ENCODE data around the gene TMEM26.

The TMEM26 gene

GRCh38 chr10:61460835-61461234 lies 7.7 kb upstream of the TMEM26 start:
- no peak for DNase-seq (ENCODE audit: low read depth in 1 of 2, low spot score in 1 of 2)

- no peak for DNase-seq (ENCODE audit: low read depth in 1 of 2, low spot score in 1 of 2)
These were observed 4.8 kb upstream of the TMEM26 start for GRCh38 chr10:61458031-61458430.

- DNase-seq (ENCODE audit: low read depth in 1 of 2, low spot score in 1 of 2) = no peak
These were observed 3.1 kb upstream of the TMEM26 start for GRCh38 chr10:61456095-61456789.

- DNase-seq (ENCODE audit: low read depth in 1 of 2, low spot score in 1 of 2) = no peak
These were observed 2.5 kb upstream of the TMEM26 start for GRCh38 chr10:61455656-61456055.

- no peak for DNase-seq (ENCODE audit: low read depth in 1 of 2, low spot score in 1 of 2)
These were observed 1.4 kb upstream of the TMEM26 start for GRCh38 chr10:61454541-61454940.

GRCh38 chr10:61452151-61452651 lies 980 bp downstream of the TMEM26 start:
- no peak for DNase-seq (ENCODE audit: low read depth in 1 of 2, low spot score in 1 of 2)

- DNase-seq (ENCODE audit: low read depth in 1 of 2, low spot score in 1 of 2) = no peak
These were observed 1.8 kb downstream of the TMEM26 start for GRCh38 chr10:61451357-61451756.

GRCh38 chr10:61448841-61449600 lies 4.2 kb downstream of the TMEM26 start:
- DNase-seq (ENCODE audit: low read depth in 1 of 2, low spot score in 1 of 2) = no peak

- no peak for DNase-seq (ENCODE audit: low read depth in 1 of 2, low spot score in 1 of 2)
These were observed 5.1 kb downstream of the TMEM26 start for GRCh38 chr10:61448091-61448490.

- DNase-seq (ENCODE audit: low read depth in 1 of 2, low spot score in 1 of 2) = no peak
These were observed 14.0 kb downstream of the TMEM26 start for GRCh38 chr10:61439058-61439609.

- no peak for DNase-seq (ENCODE audit: low read depth in 1 of 2, low spot score in 1 of 2)
These were observed 14.8 kb downstream of the TMEM26 start for GRCh38 chr10:61438141-61438988.

GRCh38 chr10:61423178-61423577 lies 30.0 kb downstream of the TMEM26 start:
- no peak for DNase-seq (ENCODE audit: low read depth in 1 of 2, low spot score in 1 of 2)

GRCh38 chr10:61417661-61418060 lies 35.5 kb downstream of the TMEM26 start:
- no peak for DNase-seq (ENCODE audit: low read depth in 1 of 2, low spot score in 1 of 2)

GRCh38 chr10:61415824-61416223 lies 37.4 kb downstream of the TMEM26 start:
- DNase-seq (ENCODE audit: low read depth in 1 of 2, low spot score in 1 of 2) = no peak

GRCh38 chr10:61411706-61412105 lies 41.5 kb downstream of the TMEM26 start:
- no peak for DNase-seq (ENCODE audit: low read depth in 1 of 2, low spot score in 1 of 2)

- DNase-seq (ENCODE audit: low read depth in 1 of 2, low spot score in 1 of 2) = no peak
These were observed 42.7 kb downstream of the TMEM26 start for GRCh38 chr10:61410353-61411070.

GRCh38 chr10:61409157-61409556 lies 44.0 kb downstream of the TMEM26 start:
- DNase-seq (ENCODE audit: low read depth in 1 of 2, low spot score in 1 of 2) = no peak

GRCh38 chr10:61408105-61408504 lies 45.1 kb downstream of the TMEM26 start:
- no peak for DNase-seq (ENCODE audit: low read depth in 1 of 2, low spot score in 1 of 2)

- no peak for DNase-seq (ENCODE audit: low read depth in 1 of 2, low spot score in 1 of 2)
These were observed 46.4 kb downstream of the TMEM26 start for GRCh38 chr10:61406736-61407135.

GRCh38 chr10:61406242-61406641 lies 46.9 kb downstream of the TMEM26 start:
- DNase-seq (ENCODE audit: low read depth in 1 of 2, low spot score in 1 of 2) = no peak

- DNase-seq (ENCODE audit: low read depth in 1 of 2, low spot score in 1 of 2) = no peak
These were observed 48.4 kb downstream of the TMEM26 start for GRCh38 chr10:61404751-61405150.
